ENCODE results near the gene PLSCR3. TPM values are rescaled to one million over a fixed set of nuclear protein-coding genes. Genes with fewer than 3 reads are reported as not detected.

Gene PLSCR3
- total RNA-seq, 1 experiment from 2014 or later = 43.8 TPM

DNA sequence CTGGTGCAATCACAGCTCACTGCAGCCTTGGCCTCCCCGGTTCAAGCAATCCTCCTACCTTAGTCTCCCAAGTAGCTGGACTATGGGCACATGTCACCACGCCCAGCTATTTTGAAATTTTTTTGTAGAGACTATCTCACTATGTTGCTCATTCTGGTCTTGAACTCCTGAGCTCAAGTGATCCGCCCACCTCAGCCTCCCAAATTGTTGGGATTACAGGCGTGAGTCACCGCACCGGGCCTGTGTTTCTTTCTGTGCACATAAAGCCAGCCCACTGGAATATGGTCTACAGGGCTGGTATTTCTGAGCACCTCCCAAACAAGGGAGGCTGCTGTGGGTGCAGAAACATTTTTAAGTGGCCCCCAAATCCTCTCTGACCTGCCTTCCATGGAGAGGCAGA is 31.0 kb downstream of the PLSCR3 start:
- no peaks in the 10 kb centered on the region for H4K20me1 ChIP-seq (ENCODE audit: insufficient read depth)
- CTCF ChIA-PET = no interaction called here
- TF ChIP-seq EGR1 (IDR thresholded peaks at IDR 0.05; ENCODE audit: low read depth) (0 out of 2 replicates have a peak, but pooled peaks have one; percentile 51), RAD21 (IDR thresholded peaks at IDR 0.05; ENCODE audit: low read depth) (no peak)
- H3K9me3 ChIP-seq (ENCODE audit: control insufficient read depth in 1 of 2, insufficient read depth in 1 of 2, low read depth in 1 of 2, low read length in 2 of 2) = no peaks in the 10 kb centered on the region
- H3K4me3 ChIP-seq (replicated peaks in 1 of 2; ENCODE audit: low read depth in 1 of 2, low read length in 2 of 2) = 0 out of 4 replicates have a peak overlapping the region, but pooled peaks of 1 of the 2 experiments have one; percentile 21
- peak overlapping the region; percentile 89 for H2AFZ ChIP-seq (ENCODE audit: low read depth, low read length, poor library complexity, severe bottlenecking)
- no TSS peak for BruUV-seq (replicated peaks)
- H3K9ac ChIP-seq (ENCODE audit: low read length) = peak overlapping the region; percentile 16
- intact Hi-C loops (cut with micrococcal nuclease) = no loop called here
- POLR2A ChIA-PET = interaction anchor here (1.6 kb wide), 1 partner anchor 40 kb away, joined by 3 read pairs; the partner anchor contains the start of gene TMEM256
- H3K4me2 ChIP-seq (ENCODE audit: low read length) = peak overlapping the region; percentile 61
- H3K36me3 ChIP-seq (ENCODE audit: control insufficient read depth in 1 of 2, insufficient read depth in 2 of 2, low read length in 2 of 2) = no peaks in the 10 kb centered on the region
- peaks cover 11 to 23% of the 10 kb centered on the region in 2 experiments for H3K4me1 ChIP-seq (ENCODE audit: control insufficient read depth in 1 of 2, insufficient read depth in 2 of 2, low read length in 2 of 2)
- H3K27ac ChIP-seq (ENCODE audit: low read depth, low read length) = no peak overlapping the region
- H3K9me2 ChIP-seq (ENCODE audit: insufficient read depth) = no peaks in the 10 kb centered on the region
- RAD21 ChIA-PET (ENCODE audit: low non-redundant PET in 1 of 2, low total read pairs in 2 of 2, uncharacterized antibody in 2 of 2, unreplicated experiment in 2 of 2) = interaction anchor here in 1 of 2 experiments (0.6 kb wide), 1 partner anchor 419 kb away, joined by 7 read pairs; no protein-coding TSS in a partner anchor
- DNase-seq (ENCODE audit: low read depth, low spot score) (no peak), ATAC-seq (peak; percentile 88)
- no peaks in the 10 kb centered on the region for H3K79me2 ChIP-seq (ENCODE audit: insufficient read depth, low read length)
- H3K27me3 ChIP-seq (ENCODE audit: insufficient read depth, low read length) = no peaks in the 10 kb centered on the region

DNA sequence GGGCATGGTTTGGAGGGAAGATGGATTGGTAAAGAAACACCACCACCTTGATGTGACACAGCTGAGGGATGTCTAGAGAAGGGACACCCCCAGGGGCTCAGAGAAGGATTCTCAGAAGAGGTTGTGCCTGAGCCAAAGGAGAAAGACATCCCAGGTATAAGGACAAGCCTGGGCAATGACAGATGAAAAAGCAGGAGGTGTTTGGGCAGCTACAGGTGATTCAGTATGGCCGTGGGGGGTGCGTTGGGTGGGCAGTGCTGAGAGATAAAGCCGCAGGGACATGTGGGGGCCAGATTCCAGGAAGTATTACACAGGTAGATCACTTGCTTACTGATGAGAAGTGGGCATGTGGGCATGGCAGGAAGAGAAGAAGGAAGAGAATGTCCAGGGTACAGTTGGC is 32.4 kb downstream of the PLSCR3 start:
- TF ChIP-seq, protein P1, sequence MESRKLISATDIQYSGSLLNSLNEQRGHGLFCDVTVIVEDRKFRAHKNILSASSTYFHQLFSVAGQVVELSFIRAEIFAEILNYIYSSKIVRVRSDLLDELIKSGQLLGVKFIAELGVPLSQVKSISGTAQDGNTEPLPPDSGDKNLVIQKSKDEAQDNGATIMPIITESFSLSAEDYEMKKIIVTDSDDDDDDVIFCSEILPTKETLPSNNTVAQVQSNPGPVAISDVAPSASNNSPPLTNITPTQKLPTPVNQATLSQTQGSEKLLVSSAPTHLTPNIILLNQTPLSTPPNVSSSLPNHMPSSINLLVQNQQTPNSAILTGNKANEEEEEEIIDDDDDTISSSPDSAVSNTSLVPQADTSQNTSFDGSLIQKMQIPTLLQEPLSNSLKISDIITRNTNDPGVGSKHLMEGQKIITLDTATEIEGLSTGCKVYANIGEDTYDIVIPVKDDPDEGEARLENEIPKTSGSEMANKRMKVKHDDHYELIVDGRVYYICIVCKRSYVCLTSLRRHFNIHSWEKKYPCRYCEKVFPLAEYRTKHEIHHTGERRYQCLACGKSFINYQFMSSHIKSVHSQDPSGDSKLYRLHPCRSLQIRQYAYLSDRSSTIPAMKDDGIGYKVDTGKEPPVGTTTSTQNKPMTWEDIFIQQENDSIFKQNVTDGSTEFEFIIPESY (IDR thresholded peaks at IDR 0.05; ENCODE audit: extremely low read depth, insufficient replicate concordance, low read length) = no peak
- TF ChIP-seq JUND (IDR thresholded peaks at IDR 0.05) = no peak
- no peak for TF ChIP-seq SRF (IDR thresholded peaks at IDR 0.05; ENCODE audit: low read depth)
- no peak for TF ChIP-seq SP1 (IDR thresholded peaks at IDR 0.05; ENCODE audit: low read depth)
- TF ChIP-seq RAD21 (IDR thresholded peaks at IDR 0.05; ENCODE audit: low read depth) = no peak
- TF ChIP-seq EZH2 (IDR thresholded peaks at IDR 0.05) = no peak
- TF ChIP-seq ELF1 (IDR thresholded peaks at IDR 0.05; ENCODE audit: borderline replicate concordance, low read depth) = no peak
- TF ChIP-seq POLR2AphosphoS5 (IDR thresholded peaks at IDR 0.05; ENCODE audit: low read depth, low read length) = no peak
- TF ChIP-seq CBX3 (IDR thresholded peaks at IDR 0.05; ENCODE audit: low read depth) = no peak
- TF ChIP-seq FOSL1 (IDR thresholded peaks at IDR 0.05; ENCODE audit: low read depth) = no peak
- TF ChIP-seq ZNF274 (IDR thresholded peaks at IDR 0.05; ENCODE audit: low read depth, low read length) = no peak
- no peak for TF ChIP-seq CEBPB (IDR thresholded peaks at IDR 0.05; ENCODE audit: low read depth)
- TF ChIP-seq, protein P2, sequence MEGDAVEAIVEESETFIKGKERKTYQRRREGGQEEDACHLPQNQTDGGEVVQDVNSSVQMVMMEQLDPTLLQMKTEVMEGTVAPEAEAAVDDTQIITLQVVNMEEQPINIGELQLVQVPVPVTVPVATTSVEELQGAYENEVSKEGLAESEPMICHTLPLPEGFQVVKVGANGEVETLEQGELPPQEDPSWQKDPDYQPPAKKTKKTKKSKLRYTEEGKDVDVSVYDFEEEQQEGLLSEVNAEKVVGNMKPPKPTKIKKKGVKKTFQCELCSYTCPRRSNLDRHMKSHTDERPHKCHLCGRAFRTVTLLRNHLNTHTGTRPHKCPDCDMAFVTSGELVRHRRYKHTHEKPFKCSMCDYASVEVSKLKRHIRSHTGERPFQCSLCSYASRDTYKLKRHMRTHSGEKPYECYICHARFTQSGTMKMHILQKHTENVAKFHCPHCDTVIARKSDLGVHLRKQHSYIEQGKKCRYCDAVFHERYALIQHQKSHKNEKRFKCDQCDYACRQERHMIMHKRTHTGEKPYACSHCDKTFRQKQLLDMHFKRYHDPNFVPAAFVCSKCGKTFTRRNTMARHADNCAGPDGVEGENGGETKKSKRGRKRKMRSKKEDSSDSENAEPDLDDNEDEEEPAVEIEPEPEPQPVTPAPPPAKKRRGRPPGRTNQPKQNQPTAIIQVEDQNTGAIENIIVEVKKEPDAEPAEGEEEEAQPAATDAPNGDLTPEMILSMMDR (IDR thresholded peaks at IDR 0.05 in 2 of 3, conservative IDR thresholded peaks at IDR 0.05 in 1 of 3; ENCODE audit: borderline replicate concordance in 1 of 3, insufficient read depth in 1 of 3, low read depth in 2 of 3, low read length in 2 of 3) = no peak
- no peak for TF ChIP-seq TCF7L2 (IDR thresholded peaks at IDR 0.05; ENCODE audit: borderline replicate concordance, extremely low read depth, insufficient read depth, insufficient read length)
- no peak for DNase-seq (ENCODE audit: low read depth, low spot score)
- ChIA-PET RAD21 (ENCODE audit: low non-redundant PET in 1 of 2, low total read pairs in 2 of 2, uncharacterized antibody in 2 of 2, unreplicated experiment in 2 of 2) (no interaction called here), POLR2A (no interaction called here), CTCF (interaction anchor here (1.5 kb wide), 1 partner anchor 199 kb away, joined by 3 read pairs; no protein-coding TSS in a partner anchor)
- no peak overlapping the region for H3K27ac ChIP-seq (ENCODE audit: low read depth, low read length)
- H3K79me2 ChIP-seq (ENCODE audit: insufficient read depth, low read length) = no peaks in the 10 kb centered on the region
- H3K27me3 ChIP-seq (ENCODE audit: insufficient read depth, low read length) = no peaks in the 10 kb centered on the region
- peaks cover 11 to 23% of the 10 kb centered on the region in 2 experiments for H3K4me1 ChIP-seq (ENCODE audit: control insufficient read depth in 1 of 2, insufficient read depth in 2 of 2, low read length in 2 of 2)
- ATAC-seq = no peak
- no peaks in the 10 kb centered on the region for H3K9me2 ChIP-seq (ENCODE audit: insufficient read depth)
- H4K20me1 ChIP-seq (ENCODE audit: insufficient read depth) = no peaks in the 10 kb centered on the region
- H3K36me3 ChIP-seq (ENCODE audit: control insufficient read depth in 1 of 2, insufficient read depth in 2 of 2, low read length in 2 of 2) = no peaks in the 10 kb centered on the region
- H3K4me2 ChIP-seq (ENCODE audit: low read length) = no peak overlapping the region
- no peaks in the 10 kb centered on the region for H3K9me3 ChIP-seq (ENCODE audit: control insufficient read depth in 1 of 2, insufficient read depth in 1 of 2, low read depth in 1 of 2, low read length in 2 of 2)
- H3K9ac ChIP-seq (ENCODE audit: low read length) = no peak overlapping the region
- H2AFZ ChIP-seq (ENCODE audit: low read depth, low read length, poor library complexity, severe bottlenecking) = no peak overlapping the region
- BruUV-seq (replicated peaks) = no TSS peak
- H3K4me3 ChIP-seq (replicated peaks in 1 of 2; ENCODE audit: low read depth in 1 of 2, low read length in 2 of 2) = no peak overlapping the region
- intact Hi-C loops (cut with micrococcal nuclease) = no loop called here
